Stimulated activated CD4-positive, alpha-beta T cell treated with anti-CD3 and anti-CD28 coated beads, Interleukin-12 subunit alpha, Interleukin-12 subunit beta, amount 100 ng/mL, for 4 hours (primary cell): ENCODE data around the gene DLG1.

Experiments
- DNase-seq: peaks from one replicate; pipeline ENCODE4 v3.0.0-alpha.2; 2020

The DLG1 gene

DNA sequence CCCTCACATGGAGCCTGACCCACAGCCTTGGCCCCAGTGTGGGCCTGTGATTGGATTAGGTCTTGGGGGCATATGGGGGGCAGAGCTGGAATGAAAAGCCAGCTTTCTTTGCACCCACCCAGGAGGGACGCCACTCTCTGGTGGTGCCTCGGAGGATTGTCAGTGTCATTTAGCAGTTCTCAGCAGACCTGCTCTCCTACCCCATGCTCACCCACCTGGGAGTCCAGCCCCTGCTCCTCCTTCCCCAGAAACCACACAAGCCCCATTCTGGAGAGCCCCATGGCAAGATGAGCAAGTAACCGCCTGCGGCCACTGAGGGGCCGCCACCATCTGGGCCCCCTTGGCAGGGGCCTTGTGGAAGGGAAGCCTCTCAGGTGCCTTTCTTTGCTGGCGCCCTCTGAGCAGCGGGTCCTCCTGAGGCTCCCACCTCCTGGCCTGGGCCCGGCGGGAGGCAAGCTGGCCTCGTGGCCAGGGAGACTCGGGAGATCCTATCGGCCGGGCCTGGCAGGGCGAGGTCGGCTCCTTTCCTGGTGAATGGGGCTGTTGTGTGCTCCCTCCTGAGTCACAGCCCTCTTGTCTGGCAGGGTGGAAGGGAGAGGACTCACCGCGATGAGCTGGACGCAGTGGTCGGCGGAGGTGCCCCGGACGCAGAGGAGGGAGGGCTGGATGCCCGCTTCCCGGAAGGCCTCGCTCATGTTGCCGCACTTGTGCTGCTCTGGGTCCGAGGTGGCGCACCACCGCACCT lies 271.1 kb downstream of the DLG1 start:
- DNase-seq: no peak

DNA sequence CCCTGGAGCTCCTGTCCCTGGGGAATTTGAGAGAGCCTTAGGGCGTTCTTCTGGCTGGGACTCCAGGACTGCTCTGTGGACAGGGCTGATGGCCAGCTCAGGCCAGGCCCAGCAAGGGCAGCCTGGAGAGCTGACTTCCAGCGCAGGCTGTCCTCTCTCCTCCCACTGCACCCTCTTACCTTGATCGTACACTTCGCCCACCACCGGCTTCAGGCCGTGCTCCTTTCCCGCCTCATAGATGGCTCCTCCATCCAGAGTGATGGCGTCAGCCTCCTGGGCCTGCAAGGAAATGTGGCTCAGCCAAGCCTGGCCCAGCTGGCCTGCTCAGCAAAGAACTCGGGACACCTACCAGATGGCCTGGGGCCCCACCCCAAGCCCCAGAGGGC lies 271.9 kb downstream of the DLG1 start:
- no peak for DNase-seq

DNA sequence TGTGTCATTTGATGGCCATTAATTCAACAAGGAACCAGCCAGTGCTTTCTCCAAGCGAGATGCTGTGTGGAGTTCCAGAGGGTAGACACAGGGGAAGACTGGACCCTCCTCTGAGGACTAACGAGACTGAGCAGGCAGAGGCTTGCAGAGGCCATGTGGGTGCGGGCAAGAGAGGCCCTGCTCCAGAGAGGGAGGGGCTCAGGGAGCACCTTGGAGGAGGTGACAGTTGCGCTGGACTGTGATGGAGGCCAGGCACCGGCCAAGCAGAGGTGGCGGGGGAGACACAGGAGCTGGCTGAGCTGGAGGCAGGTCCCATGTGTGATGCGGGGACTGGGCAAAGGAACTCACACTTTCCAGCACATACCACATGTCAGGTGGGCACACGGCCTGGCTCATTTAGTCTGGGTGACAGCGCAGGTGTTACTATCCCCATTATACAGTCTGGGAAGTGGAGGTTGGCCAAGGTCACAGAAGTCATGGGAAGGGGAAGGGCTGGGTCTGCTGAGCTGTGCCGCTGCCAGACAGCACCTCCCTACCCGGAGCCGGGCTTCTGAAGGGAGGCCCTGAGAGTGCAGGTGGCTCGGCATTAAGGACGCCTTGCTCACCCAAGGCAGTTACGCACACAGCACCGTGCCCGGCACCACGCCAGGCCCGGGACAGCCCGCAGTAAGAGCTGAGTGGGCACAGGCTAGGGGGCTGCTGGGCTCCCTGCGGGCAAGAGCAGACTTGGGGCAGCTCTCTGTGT lies 272.5 kb downstream of the DLG1 start:
- DNase-seq: no peak

DNA sequence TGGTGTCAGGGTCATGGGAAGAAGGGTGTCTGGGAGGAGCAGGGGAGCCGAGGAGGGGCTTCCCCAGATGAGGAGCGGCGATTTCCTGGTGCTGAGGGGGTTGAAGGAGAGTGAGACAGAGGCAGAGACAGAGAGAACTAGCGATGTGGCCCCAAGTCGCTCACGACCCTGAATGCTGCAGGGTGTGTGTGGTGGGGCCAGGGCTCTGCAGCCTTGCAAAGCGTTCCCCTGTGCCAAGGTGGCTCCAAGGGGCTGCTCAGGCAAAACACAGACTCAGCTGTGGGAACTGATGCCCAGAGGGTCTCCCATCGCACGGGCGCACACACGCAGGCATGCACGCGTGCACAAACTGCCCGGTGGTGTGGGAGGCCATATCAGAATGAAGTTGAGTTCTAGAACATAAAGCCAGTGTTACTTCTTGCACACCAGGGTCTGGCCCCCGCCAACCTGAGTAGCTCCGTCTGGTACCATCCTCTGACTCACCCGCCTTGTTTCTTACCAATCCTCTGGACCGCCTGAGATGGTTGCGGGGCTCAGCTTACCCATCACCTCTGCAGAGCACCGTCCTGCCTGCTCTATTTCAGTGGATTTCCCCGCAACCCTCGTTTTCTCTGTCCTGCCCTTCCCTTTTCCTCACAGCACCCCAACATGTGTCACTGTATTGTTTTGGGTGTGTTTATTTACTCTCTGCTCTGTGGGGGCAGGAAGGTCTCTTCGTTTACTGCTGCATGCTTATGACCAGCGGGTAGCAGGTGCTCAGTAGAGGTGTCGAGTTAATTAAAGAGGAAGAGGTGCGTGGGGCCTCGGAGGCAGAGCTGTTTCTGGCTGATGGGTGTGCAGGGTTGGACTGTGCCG lies 273.3 kb downstream of the DLG1 start:
- DNase-seq: no peak

DNA sequence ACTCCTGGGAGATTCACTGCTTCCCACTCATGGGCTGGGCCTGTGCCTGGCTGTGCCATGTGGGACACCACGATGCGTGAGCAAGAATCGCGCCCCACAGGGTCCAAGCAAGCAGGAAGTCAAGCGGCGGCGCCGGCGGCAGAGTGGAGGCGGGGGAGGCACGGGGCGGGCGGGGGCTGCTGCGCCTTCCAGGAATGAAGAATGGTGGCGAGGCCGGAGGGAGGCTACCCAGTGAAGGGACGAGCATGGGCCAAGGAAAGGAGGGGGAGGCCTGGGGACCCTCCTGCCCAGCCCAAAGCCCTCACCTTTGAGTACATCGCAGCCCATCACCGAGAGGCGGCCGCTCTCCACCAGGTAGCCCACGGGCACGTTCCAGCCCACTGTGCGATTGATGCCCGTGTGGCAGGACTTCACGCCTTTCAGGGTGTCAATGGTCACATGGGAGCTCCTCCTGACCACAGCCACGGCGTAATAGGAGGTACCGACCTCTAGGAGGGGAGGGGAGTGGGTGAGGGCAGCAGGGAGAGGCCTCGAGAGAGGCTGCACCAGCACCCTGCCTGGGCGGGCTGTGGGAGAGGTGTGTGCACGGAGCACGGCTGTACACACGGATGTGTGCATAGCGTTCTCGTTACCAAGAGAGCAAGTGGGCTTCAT lies 274.3 kb downstream of the DLG1 start:
- no peak for DNase-seq

DNA sequence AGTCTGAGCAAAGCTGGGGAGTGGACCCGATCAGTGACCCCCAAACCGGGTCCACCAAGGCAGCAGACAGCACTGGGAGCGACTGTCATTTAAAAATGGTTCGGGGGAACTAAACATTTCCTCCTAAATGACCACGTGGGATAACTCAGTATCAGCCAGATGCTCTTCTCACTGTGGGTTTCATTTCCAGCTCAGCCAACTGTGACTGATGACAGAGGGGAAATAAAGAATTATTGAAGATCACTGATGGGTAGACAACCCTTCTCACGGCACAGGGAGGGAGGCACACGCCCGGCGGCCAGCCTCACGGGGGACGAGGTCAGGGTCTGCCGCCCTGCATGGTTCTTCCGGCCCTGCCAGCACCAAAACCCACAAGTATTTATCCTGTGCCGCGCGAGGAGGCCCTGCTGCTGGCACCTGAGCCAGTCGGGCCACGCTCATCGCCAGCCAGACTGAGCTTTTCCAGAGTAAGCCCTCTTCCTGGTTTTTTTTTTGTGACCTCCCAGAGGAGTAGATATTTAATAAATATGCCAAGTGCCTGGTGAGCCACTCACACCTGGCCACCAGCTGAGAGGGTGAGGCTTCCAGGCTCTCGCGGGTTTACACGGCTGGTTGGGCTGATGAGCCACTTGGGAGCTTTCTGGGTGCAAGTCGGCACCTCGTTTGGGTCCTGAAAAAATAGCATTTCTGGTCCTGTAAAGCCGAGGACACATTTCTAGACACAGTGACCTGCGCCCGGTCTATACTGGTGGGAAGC lies 275.0 kb downstream of the DLG1 start:
- DNase-seq: no peak

DNA sequence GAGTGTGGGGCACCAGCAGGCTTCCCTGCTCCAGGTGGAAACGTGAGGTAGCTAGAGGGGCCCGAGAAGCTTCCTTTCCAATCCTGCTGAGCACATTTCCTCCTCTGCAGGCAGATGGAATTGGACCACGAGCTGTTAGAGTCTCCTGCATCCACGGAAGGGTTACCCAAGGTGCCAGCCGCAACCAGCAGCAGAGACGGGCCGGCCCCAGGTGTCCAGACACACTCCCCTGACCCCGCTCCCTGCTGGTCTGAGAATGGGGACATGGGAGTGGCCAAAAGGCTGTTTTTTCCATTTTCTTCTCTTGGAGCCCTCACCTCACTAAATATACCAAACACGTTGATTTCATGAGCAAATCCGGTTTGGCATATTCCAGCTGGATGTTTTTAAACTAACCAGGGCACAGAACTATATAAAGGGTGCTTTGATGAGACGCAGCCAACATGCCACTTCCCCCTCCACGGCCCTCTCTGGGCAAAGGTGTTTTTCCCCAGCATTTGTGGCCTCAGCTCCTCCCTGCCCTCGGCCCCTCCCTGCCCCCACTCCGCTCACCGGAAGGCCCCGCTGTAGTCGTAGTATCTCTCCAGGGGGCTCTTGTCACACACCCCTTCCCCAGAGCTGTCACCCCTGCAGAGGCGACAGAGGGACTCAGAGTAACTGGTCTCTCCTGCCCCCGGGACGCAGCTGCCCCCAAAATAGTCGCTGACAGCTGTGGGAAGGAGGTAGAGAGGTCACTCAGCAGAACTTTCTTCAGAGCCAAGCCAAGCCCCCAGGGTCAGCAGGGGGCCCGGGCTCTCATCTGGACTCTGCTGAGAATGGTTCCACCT lies 275.8 kb downstream of the DLG1 start:
- DNase-seq: no peak

DNA sequence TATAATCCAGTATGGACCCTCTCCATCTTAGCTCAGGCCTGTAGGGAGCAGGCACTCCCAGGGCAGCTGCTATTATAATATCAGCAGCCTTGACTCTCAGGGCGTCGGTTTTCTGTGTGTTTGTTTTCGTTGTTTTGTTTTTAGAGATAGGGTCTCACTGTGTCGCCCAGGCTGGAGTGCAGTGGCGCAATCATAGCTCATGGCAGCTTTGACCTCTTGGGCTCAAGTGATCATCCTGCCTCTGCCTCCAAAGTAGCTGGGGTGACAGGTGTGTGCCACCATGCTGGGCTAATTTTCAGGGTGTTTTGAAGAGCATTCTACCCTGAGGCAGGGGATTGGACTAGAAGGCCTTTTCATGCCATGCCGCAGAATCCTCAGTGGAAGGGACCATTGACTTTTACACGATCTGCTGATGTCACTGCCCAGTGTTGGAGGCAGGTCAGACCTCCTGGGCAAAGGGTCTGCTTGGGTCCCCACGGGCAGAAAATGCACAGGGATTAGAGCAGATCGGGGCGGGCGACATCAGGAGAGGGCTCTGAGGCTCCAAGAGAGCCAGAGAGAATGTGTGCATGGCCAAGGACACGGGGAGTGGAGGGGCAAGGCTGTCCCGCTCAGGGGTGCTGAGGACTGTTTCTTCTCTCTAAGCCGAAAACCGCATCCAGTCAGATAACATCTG lies 276.5 kb downstream of the DLG1 start:
- no peak for DNase-seq

DNA sequence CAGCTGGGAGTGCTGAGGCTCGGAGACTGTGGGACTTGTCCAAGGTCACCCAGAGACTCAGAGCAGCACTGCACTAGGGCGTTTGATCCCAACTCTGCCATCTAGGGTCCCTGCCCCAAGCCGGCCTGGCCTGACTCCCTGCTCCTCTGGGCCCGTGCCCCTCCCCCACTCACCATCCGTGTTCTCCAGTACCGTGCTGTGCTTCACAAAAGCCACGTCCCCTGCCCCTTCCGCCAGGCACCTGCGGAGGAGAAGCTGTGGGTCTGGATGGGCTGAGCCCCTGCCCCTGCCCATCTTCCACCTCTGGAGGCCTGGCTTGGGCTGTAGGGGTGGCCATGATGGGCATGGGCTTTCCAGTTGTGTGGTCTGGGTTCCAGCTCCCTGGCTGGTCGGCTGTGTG lies 277.2 kb downstream of the DLG1 start:
- DNase-seq: no peak

DNA sequence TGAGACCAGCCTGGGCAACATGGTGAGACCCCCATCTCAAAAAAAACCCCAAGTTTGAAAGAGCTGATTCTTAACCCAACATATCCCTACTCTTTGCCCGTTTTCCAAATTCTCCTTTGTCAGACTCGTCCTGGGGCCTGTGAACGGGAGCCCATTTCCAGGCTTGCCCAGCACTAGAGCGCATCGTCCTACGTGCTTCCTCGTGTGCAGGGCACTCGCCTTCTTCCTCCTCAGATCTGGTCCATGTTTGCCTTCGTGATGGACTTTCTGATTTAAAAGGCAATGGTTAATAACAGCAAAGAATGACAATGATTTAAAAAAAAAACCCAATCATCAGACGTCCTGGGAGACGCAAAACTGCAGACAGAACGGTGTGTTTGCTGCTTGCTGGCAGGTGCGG lies 278.9 kb downstream of the DLG1 start:
- DNase-seq: no peak

DNA sequence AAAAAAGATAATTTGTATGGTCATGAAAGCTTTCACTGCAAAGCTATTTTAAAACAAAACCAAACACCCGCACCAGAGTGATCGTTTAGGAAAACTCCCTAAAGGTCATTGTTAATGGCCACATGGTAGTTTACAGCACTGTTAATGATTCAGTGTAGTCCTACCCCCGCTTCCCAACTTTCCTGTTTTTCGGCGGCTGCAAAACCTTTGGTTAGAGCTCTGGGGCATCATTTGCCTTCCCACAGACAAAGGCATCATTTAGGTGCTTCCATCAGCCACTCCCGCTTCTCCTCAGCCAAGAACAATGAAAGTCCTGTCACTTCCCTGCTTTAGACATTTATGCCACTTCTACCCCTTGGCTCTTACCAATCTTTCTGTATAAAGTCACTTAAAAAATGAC lies 279.4 kb downstream of the DLG1 start:
- no peak for DNase-seq

DNA sequence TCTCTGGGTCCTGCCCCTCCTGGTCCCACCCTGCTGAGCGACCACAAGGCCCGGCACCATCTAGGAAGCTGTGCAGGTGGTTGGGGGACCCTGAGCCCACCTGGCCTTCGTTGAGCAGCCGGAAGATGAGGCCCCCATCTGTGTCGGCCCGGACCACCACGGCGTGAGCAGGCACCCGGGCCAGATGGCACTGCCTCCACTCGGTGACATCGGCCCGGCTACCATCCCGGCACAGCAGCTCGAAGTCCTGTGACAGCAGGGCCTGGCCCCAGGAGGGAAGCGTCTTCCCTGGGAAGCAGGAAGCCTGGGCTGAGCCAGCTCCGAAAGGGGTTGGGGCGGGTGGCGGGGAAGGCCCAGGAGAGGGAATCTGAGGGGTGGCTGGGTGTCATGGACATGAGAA lies 281.4 kb downstream of the DLG1 start:
- DNase-seq: no peak

DNA sequence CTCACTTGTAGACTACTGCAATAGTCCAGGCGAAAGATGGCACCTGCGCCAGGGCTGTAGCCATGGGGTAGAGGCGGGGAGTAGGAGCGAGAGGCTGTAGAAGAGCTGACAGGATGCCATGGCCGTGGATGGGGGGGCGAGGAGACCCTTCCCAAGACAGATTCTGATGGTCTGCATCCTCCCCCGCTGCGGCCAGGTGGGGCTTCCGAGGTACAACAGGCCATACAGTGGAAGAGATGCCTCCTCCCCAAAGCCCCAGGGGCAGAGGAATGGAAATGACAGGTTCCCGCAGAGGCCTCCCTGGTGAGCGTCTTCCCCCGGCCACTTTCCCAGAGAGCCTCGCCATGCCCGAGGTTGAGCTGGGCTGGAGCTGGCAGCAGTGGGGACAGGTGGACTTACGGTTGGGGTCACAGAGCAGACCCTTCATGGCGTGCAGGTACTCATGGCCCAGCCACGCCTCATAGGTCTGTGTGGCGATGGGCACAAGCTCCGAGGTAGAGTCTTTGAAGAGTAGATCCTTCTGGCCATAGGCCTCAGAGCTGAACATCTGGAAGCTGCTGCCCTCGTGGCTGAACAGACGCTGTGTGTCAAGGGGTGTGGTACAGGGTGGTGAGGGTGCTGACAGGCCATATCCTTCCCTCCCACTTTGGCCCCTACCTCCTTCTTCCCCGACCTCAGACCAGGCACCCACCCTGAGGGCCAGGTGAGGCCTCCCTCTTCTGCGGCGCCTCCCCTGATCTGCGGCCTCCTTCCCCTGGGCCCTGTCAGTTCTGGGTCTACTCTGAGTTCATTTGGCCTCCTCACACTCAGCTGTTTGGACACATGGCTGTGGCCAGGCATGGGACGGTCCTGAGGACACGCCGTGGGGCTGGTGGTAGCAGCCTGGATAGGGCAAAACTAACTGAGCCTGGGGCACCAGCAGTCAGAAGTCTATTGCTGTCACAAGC lies 282.3 kb downstream of the DLG1 start:
- no peak for DNase-seq

DNA sequence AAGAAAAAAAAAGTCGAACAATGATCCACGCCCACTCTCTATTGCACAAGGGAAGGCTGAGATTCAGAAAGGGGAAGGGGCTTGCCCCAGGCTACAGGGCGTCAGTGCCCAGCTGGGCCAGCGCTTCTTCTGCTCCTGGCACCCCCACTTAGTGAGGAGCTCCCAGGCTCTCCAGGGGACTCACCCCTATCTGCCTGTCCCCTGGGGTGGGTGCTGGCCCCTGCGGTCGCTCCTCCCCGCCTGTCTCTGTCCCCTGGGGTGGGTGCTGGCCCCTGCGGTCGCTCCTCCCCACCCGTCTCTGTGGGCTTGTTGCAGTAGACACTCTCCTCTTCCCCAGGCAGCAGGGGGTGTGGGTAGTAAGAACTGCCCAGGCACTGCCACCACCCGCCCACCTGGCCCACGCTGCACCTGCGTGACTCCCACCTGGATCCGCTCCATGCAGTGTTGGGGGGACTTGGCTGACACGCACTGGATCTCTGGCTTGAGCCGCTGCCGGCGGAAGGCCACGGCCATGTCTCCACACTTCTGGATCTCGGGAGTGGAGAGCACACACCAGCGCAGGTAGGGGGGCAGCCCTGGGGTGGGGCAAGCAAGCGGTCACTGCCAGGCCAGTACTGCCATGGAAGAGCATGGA lies 283.4 kb downstream of the DLG1 start:
- DNase-seq: no peak

DNA sequence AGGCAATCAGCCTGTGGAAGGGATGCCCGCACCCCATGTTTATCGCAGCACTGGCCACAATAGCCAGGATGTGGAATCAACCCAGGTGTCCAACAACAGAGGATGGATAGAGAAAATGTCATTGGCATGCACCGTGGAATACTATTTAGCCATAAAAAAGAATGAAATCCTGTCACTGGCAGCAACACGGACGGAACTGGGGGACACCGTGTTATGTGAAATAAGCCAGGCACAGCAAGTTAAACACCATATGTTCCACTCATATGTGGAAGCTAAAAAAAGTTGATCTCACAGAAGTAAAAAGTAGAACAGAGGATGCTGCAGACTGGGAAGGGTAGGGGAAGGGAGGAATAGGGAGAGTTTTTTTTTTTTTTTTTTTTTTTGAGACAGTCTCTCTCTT lies 284.4 kb downstream of the DLG1 start:
- DNase-seq: no peak

DNA sequence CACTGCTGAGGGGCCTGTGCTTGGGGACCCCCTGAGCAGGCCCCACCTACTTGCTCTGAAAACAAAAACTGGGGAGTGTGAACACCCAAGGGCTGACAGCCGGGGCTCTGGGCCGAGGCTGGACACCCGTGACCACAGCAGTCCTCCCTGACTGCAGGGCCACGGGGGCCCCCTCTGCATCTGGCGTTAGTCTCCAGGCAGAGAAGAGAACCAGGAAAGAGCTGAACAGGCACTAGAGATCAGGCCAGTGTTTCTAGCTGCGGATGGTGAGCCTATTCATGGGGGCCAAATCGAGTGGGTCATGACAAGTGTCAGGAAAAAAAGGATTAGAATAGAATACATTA lies 285.9 kb downstream of the DLG1 start:
- DNase-seq: no peak

DNA sequence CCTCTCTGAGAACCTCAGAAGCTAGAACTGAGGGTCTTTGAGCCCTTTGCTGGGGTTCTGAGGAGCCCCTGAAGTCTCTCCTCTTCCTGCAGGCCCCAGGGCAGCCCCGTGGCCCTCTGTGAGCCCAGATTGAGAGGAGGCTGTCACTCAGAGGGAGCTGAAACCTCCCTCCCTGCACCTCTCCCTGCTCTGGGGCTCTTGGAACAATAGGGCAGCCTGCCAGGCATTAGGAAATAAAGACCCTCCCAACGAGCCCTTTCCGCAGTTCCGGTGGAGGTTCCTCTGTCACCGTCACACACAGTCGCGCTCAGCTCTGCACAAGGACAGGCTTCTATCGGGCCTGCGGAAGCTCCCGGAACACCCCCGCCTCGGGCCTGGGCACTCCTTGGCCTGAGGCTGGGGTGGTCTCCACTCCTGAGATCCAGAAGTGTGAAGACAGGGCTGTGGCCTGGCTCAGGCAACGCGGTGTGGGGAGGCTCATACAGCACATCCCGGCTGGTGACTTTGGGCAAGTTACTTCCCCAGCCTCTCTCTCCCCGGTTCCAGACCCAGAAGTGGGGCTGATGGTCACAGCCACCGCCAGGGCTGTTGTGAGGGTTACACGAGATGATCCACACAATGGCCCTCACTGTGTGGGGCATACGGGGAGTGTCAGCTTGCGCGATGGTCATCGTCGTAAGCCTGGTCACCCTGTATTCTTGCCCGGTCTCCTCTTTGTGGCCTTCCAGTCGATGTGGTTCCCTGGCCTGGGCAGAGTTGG lies 286.5 kb downstream of the DLG1 start:
- no peak for DNase-seq

DNA sequence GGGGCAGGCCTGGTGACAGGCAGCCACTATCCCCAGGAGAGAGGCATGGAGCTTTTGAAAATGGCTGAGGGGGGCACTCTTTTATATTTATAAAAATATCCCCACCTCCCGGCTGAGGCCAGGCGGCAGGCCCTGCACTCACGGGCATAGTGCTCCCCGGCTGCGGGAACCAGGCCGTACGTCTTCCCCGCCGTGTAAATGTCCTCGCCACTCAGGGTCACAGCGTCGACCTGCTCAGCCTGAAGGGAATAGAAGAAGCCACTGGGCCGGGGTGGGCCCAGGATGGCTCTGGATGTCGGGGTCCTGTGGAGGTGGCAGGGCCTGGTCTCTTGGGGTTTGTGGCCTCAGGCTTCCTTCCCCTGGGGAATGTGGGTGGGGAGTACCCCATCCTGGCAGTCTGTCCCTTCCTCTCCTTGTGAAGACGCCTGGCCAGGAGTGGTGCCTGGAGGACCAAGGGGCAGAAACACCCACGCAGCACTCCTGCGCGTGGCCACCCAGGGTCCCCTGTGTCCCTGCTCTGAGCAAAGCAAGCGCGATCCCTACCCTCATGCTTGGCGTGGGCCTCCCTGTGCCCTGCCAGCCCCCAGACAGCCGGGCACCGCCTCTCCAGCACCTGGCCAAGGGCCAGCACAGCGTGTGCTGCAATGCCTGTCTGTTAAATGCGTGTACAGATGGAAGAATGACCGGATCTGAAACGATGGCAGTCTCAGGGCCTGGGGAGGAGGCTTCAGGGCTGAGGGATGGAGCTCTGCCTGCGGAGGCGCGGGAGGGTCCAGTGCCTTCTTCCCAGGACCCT lies 287.7 kb downstream of the DLG1 start:
- no peak for DNase-seq
